NCI-H1417 (cell line): ENCODE measurements around the gene HBQ1.
A peak's percentile ranks its signal among the peaks of the same experiment; 100 is the strongest.
"Not testable (repeated sequence)": the region's sequence is repeated elsewhere in the genome, so short reads cannot be mapped to it uniquely, and the experiment has no call there.

Experiments
- DNase-seq, 3 experiments: peaks; one replicate each; lab custom pipeline; 2025; lab: John Stamatoyannopoulos, UW

Gene HBQ1

GRCh38 chr16:209359-209758, 29.1 kb downstream of the HBQ1 start:
- DNase-seq, result not testable (repeated sequence)

DNA sequence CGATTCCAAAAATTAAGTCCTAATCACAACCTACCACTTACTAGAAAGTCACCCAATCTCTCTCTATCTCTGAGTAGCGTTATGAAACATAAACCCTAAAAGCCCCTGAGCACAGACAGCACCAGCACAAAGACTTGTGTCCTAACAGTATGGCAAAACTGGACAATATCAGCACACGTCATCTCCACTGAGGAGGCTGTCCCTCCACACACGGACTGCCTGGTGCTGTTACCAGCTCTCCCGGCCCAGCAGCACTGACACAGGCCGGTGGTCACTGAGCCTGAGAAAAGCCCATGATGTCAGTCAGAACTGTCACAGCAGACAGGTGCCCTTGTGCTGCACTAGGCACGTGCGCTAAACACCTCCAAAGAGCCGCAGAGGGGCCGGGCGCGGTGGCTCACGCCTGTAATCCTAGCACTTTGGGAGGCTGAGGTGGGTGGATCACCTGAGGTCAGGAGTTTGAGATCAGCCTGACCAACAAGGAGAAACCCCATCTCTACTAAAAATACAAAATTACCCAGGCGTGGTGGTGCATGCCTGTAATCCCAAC, 31.4 kb downstream of the HBQ1 start:
- not testable (repeated sequence) for DNase-seq

GRCh38 chr16:212999-213398, 32.7 kb downstream of the HBQ1 start:
- no peak for DNase-seq

DNA sequence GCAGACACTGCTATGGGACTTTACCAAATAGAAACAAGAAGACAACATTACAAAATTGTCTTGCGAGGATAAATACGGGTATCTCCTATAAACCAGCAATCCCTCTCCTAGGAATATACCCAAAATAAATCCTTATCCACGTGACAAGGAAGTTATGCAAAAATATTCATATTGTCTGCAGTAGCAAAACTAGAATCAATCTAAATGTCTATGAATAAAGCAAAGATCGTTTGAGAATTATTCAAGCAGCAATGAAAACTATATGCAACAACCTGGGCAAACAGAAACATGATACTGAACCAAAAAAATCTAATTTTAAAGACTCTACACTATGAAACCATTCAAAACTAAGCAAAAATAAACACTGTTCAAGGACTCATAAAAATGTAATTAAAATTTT, 39.8 kb downstream of the HBQ1 start:
- no peak for DNase-seq

- peak in 1 of 3 experiments; percentile 33 for DNase-seq
Observed at GRCh38 chr16:228151-228851, 48.0 kb downstream of the HBQ1 start.

- peak; percentile 93 to 97 (median 96) for DNase-seq
Observed at GRCh38 chr16:228852-229730, 48.8 kb downstream of the HBQ1 start, which contains the start of gene LUC7L. Gene LUC7L (minus strand): TSS chr16:229449. CDS start chr16:229339, 110 bp downstream.

GRCh38 chr16:229731-230281, 49.5 kb downstream of the HBQ1 start:
- no peak for DNase-seq

GRCh38 chr16:230351-230750, 50.1 kb downstream of the HBQ1 start:
- not testable (repeated sequence) for DNase-seq
